Prostate gland (tissue), 2 donors: ENCODE data around the gene CEP55.

ENCODE experiments used
- CTCF ChIP-seq, 4 experiments: fragments of 200-600 bp in 2 of 4; fragments of 450-650 bp in 2 of 4; sonication (generic) in 2 of 4; IDR thresholded peaks; 1 replicate in 3 of 4; 2 replicates in 1 of 4; pipeline ENCODE4 v1.5.1; 2016 to 2019; ENCODE audit warnings: antibody characterized with exemption in 4 of 4, mild to moderate bottlenecking in 2 of 4, moderate library complexity in 2 of 4
- POLR2A ChIP-seq: fragments of 450-650 bp; IDR thresholded peaks from one replicate; pipeline ENCODE4 v1.6.1; 2016; ENCODE audit warnings: antibody characterized with exemption, mild to moderate bottlenecking
- POLR2AphosphoS5 ChIP-seq: sonication (generic); formaldehyde crosslinking; IDR thresholded peaks from one replicate; pipeline ENCODE4 v1.6.1; 2017; ENCODE audit warnings: antibody characterized with exemption

GRCh38 chr10:93568105-93568390 lies 71.6 kb downstream of the CEP55 start:
- TF ChIP-seq POLR2AphosphoS5 (no peak), POLR2A (no peak), CTCF (IDR thresholded peaks at IDR 0.05) (no peak)
